Hematopoietic multipotent progenitor cell treated with erythropoietin and hydrocortisone succinate and interleukin-3 and kit ligand, for 15 days (in vitro differentiated cells): ENCODE data around the gene ABLIM1.

ENCODE experiments used
- DNase-seq: peaks from one replicate; pipeline ENCODE4 v3.0.0-alpha.2; 2015; ENCODE audit warnings: low spot score

The ABLIM1 gene

DNA sequence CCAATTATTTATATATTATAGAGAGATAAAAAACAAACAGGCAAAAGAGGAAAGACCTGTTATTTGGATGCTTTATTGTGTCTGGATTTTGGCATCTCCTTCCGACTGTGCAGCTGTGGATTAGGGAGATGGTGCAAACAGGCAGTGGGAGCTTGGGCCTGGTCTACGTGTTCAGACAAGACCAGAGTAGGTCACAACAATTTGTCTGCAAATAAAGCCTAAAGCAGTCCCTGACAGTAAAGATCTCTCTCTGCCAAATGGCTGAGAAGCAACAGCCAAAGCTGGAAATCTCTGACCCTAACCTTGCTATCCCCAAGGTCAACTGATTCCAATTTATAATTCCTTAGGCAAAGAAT is 82.0 kb downstream of the ABLIM1 start:
- DNase-seq: no peak

DNA sequence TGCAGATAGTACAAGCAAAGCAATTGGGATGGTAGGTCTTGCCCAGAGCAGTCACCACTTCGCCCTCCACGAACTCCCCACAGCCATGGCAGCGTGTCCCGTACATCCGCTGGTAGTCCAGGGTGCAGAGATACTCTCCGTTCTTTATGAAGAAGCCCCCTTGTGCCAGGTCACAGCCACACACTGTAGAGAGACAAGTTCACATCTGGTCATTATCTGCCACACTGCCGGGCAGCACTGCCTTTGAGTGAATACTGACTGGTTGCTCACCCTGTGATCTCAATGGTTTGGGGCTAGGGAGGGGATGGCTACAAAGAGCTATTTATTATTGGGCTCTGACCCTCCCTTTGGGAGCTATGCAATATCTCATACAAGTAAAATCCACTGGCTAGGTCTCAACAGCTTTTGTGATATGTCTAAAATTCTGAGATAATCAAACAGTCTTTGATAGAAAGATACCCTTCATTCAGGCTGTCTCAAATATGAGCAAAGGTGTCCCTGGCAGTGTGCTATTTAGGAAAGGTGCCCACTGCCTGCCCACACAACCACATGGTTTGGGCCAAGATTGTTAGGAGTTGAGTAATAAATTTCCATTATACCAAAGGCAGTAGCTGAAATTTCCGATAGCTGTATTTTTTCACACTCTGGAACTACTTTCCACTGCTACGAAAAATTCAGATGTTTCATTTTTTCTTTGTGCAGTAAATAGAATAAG is 82.5 kb downstream of the ABLIM1 start:
- no peak for DNase-seq

DNA sequence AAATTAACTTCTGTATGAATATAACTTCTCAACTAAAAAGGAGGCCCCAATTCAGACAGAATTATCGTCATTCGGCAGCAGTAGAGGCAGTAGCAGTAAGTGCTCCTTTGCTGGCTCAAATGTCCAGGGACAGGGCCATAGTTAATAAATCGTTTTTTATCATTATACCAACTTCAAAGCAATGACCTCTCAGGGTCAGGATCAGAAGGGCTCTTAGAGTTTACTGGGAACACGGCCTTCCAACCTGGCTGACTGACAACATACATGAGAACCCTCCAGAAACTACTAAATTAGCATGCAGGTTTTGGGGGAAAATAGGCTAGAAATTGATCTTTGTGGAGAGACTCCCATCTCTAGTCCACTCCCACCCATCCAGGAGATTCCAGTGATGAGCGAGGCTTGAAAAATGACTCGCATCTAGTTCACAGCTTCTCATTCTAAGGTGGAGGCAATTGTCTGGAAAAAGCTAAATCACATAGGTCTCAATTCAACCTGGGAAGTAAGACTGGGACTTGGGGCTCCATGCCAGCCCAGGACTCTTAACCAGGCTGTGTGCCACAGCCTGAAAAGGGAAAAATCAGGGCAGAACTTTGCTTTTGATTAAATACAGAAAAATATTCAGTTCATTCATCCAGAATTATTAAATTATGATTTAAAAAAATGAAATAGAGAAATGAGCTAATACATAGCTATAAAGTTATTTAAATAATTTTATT is 84.6 kb downstream of the ABLIM1 start:
- DNase-seq: no peak

DNA sequence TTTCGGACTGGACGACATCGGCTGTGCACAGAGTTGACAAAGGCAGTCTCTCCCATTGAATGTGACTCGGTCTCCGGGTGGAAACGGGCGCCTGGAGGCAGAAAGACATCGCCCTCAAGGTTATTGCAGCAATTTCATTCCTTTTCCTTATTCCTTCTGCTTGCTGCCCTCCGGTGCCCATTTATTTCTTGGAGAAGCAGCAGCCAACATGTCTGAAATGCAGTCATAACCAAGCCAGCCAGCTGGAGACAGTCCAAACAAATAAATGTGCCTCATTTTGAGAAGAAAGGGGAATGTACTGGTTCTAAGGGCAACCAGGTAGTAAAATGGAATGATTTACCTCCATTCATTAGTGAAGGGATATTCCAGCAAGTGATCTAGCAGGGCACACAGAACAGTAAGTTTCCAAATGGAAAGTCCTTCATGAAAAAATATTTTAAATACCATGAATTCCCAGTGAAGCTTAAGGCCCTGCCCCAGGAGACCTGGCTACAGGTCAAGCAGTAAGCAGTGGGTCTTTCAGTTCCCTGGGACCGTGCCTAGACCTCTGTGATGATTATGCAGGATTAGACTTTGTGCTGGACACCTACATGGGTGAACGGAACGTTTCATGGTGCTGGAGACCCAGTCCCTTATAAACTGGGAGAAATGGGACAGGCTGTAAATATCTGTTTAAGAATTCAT is 86.6 kb downstream of the ABLIM1 start:
- no peak for DNase-seq

DNA sequence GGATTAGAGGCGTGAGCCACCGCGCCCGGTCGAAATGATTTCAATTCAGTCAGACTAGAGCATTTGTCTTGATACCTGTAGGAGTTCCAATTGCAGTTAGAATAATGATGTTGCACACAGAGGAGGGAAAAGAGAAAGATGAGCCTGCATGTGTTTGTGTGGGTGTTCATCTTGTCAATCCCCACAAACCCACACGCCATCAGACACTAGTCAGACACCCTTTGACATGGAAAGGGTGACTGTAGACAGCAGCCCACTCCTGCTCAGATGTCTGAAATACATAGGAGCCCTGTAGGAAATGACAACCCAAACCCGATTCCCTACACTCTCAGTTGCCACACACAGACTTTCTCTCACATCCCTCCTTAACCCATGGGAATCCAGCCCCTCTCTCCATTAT is 92.0 kb downstream of the ABLIM1 start:
- no peak for DNase-seq

DNA sequence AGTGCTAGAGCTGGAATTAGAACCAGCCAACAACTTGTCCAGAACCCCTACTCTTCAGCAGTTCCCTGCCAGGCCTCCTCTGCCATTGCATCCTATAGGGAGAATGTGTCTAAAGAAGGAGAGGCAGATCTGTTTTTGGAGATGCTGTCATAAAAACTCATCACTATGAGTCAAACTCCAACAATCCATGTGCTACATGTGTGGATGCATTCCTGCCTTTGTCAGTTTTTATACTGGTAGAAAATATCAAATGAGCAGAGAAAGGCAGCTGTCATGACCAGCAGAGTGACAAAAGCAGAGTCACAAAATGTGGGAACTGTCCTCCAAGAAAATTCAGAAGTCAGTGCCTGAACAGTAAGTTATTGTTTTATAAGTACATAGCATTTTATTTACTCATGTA is 93.0 kb downstream of the ABLIM1 start:
- DNase-seq: no peak

DNA sequence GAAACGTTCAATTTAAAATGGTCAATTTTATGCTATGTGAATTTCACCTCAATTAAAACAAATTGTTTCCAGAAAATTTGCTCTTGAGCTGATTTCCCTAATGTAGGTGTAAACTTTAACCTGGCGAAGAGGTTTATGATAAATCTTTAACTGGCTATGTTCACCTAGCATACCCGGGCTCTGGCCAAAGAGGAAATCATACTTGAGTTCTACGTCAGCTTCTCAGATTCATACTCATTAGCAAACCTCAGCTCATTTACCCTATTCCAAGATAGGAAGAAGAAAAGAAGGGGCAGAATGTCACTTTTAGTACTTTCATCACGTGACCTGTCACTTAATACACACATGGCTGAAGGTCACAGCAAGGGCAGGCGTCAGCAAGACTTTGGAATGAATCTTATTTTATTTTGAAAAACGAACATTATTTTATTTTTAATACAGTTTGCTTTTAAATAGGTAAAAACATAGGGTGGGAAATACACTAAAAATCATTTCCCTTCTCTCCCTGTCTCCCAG is 97.0 kb downstream of the ABLIM1 start:
- DNase-seq: no peak

DNA sequence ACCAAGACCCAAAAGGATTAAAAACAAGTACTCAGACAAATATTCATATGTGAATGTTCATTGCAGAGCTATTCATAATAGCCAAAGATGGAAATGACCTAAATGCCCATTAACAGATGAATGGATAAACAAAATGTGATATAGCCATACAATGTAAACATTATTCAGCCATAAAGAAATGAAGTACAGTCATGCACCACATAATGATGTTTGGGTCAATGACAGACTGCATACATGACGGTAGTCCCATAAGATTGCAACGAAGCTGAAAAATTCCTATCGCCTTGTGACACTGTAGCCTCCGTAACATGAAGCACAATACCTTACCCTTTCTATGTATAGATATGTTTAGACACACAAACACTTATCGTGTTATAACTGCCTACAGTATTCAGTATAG is 97.9 kb downstream of the ABLIM1 start:
- DNase-seq: no peak

DNA sequence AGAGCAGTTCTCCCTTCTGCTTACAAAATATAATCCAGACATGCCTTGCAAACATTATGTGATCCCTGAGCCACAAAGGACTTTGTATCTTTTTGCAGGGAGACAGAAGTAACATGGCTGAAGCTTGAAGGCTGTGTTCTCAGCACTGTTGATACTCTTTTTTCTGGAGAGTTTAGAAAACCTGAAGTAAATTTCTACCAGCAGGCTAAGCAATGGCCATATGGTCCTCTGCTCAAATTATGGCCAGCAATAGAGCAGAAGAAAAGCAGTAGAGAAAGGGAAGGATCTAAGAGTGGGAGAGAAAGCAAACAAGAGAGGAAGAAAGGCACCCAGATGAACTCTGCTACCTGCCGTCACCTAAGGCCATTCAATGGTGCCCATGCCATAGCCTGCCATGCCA is 98.4 kb downstream of the ABLIM1 start:
- DNase-seq: no peak

DNA sequence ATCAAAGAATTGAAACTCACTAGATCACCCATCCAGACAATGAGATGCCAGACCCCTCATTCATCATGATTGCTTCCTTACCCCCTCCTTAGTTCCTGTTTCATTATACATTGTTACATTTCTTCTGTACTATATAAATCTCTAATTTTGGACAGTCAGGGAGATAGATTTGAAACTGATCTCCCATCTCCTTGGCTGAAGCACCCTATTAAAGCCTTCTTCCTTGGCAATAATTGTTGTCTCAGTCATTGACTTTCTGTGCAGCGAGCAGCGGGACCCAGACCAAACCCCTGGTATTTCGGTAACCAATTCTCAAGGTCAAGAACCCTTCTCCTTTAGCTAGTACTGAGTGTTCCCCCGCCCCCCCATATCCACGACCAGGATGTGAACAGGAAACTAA is 100.2 kb downstream of the ABLIM1 start:
- DNase-seq: no peak

DNA sequence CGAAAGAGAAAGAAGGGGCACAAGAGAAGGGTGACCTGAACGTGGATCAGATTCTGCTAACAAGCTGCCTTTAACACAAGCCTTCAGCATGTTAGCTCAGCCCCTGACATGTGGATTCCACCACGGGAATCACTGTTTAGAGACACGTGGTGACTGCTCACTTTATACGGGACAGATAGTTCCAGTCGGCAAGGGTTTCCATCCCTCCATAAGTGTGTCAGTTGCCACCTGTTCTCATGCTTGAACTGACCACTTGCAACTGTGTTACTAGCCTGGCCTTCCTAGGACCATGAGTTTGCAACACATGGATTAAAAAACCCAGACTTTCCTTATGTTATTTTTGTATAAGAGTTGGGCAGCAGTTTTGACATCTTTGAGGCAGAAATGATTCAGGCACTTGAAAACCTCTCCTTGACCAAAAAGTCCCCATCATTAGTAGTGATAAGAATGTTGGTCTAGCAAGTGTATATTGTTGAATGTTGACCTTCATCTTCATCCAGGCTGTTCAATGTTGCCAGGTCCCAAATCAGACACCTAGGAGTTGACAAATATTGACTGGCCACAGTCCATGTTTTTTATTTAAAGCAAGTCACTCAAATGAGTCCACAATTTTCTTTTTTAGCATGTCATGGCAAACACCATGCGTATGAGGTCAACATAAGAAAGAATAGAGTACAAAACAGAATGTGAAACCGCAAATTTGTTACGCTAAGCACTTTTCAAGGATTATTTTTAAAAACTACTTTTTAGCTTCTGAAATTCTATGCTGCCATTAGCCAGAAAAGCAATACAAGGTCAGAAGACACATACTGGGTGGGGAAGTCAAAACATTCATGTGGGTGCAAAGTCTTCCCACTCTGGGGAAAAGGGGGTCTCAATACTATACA is 101.6 kb downstream of the ABLIM1 start:
- no peak for DNase-seq

DNA sequence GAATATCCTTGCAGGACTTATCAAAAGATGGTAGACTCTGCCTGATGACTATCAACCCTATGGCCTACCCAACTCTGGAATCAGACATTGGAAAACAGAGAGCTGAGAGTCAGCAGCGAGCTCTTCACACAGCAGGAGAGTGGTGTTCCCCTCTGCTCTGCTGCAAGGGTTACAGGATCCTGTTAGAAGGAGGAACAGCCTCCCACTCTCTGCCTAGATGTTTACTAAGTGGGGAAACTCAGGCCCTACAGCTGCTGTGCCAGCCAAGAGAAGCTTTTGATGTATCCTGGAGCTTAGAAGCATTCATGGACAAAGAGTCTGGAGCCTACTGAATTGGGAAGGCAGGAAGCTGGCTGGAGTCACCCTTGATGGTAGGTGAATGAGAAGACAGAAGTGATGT is 104.6 kb downstream of the ABLIM1 start:
- no peak for DNase-seq

DNA sequence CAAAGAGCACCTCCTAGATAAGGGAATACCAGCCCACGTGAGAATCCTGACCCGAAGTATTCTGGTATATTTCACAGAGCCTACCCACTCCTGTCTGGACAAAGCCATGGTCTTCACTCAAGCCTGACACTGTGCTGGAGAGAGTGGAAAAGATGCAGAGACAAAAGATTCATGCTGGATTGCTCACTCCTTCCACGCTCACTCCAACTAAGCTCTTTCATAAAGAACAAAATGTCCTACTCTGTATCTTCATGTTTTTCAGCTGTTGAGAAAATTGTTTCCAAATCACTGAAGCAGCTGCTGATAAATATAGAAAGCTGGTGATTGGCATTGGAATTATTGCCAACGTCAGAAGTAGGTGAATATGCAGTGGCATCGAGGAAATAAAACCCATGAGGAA is 106.0 kb downstream of the ABLIM1 start:
- no peak for DNase-seq

DNA sequence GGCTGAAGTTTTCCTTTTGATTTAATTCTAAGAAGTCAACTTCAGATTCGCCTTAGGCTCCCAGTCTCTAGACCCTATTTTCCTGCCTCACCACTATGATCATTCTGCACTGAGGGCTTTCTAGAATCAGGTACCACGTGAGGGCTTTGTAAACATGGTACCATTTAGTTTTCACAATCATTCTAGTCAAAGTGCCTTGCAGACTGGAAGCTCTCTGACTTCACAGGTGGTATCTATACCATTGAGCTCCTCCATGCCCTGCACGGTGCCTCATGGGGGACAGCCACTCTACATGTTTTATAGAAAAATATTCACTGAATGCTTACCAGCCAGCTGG is 106.5 kb downstream of the ABLIM1 start:
- no peak for DNase-seq

DNA sequence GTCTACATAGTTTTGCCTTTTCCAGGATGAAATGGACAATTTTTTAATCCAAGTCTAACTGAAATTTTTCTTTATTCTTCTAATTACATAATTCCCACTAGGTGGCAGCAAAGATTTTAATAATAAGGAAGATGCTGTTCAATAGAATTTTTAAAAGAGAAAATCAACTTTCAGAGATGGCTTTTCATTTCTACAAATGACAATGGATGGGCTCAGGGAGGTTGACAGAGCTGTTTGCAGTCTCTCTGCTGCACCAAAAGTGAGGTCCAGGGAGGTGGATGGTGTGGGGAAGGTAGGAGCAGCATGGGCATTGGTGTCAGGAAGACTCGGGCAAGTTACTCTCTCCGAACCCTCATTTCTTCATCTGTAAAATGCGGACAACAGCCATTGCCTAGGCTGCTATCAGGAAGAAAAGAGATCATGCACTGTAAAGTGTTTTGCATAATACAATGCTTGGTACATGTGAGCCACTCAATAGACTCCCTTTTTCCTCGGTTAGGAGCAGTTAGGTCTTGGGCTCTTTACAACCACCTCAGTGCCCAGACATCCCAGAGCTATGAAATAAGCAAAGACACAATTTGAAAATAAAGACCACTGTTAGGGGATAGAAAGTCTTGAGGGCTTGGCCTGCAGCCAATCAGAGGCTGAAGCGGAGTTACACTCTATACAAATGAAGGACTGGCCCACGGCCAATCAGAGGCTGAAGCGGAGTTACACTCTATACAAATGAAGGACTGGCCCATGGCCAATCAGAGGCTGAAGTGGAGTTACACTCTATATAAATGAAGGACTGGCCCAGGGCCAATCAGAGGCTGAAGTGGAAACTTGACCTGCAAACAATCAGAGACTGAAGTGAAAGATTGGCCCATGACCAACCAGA is 107.1 kb downstream of the ABLIM1 start:
- DNase-seq: peak; percentile 54

DNA sequence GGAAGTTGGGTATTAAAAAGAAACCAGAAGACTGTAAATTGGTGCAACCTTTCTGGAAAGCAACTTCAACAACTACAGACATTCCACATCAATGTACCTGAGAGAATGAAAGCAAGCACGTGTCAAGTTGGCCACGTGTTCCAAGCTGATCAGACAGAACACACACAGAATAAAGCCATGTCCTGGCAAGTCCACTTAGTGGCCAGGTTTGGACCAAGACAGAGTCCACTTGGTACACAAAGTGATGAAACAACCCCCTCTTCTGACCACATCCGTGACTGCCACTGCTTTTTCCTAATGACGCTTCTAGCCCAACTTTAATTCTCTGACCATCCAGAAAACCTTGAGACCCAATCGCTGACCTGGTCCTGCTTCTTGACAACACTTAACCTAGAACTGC is 109.4 kb downstream of the ABLIM1 start:
- DNase-seq: no peak

DNA sequence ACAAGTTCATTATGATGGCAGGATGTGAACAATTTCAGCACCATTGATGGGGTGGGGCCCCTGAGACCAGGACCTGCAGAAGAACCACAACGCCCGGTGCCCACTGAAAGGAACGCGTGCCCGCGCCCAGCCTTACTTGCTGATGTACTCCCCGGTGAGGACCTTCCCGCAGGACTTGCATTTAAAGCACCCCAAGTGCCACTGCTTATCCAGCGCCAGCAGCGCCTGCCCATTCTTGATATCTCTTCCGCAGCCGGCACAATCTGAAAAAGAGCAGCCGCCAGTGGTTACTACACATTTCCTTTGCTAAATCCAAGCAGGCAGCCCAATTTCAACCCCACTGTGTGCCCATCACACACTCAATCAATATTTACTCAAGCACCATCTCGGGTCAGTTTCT is 110.6 kb downstream of the ABLIM1 start:
- DNase-seq: no peak

DNA sequence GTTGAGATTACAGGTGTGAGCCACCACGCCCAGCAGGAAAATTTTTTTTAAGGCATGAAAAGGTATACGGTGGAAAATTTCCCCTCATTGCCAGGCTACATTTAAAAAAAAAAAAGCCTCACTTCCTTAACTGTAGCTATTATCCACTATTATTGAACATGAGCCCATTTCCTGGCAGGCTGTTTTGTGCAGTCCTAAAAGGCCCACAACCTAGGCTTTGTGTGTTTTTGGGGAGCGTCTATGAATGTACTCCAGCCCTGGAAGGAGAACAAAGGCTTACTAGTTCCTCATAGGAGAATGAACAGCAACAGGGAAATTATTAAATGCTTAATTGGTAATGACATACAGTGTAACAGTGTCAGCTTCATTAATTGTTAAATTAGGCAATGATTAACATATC is 111.0 kb downstream of the ABLIM1 start:
- DNase-seq: no peak

DNA sequence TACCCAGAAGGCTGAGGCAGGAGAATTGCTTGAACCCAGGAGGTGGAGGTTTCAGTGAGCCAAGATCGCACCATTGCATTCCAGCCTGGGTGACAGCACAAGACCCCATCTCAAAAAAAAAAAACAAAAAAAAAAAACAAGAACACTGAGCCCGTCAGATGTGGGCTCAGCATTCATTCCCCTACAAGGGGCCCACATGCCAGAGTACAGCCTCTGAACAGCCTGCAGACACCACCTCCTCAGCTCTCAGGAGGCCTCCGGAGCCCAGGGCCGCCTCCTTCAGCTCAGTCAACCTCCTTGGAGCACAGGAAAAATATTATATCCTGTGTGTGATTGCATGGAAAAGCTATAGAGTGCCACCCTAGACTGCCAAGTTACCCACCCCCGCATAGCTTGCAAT is 112.3 kb downstream of the ABLIM1 start:
- DNase-seq: no peak

DNA sequence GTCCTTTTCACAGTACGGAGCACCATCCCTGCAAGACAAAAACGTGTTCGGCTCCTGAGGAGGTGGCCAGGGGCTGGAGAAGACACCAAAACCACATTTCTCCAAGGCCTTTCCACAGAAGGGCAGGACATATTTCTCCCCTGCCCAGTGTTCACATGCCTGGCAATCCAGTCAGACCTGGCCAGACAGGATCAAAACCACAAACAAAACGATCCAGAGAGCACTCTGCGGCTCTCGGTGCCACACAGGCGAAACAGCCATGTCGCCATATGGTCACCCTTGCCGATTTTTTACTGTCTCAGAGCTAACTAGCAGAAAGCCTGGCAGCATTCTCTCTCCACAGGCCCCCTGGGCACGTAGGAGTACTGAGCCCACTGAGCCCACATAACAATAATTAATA is 113.0 kb downstream of the ABLIM1 start:
- no peak for DNase-seq

DNA sequence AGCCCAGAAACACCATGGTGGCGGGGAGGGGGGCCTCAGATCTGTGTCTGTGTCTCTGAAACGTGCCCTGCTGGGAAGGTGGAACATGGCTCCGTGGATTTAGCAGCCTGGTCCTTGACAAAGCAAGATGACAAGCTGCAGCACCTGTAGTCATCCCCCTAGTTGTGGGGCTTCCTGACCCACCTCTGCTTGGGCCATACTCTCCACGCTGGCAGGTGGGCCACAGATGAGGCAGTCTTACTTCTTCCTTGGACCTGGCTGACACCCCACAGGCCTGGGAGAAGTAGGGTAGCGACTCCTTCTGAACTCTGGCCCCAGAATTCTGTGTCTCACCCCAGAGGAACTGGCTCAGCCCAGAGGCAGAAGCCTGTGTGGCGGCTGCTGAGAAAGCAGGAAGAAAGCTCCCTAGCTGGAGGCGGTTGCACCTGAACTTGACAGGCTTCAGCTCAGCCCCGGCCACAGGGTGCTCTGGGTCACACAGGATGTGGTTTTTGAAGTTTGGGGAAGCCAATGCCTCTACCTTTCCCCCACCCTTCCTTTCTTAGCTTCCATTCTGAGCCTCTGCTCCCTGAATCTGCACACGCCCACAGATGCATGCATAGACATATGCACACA is 113.9 kb downstream of the ABLIM1 start:
- no peak for DNase-seq
